Trophoblast cell (in vitro differentiated cells and primary cell): Measurements from ENCODE around the gene FAS.

ENCODE experiments used
- DNase-seq, 2 donors: peaks; one replicate each; pipeline ENCODE4 v3.0.0-alpha.2; 2016
- H2AFZ ChIP-seq: 2 replicates; pipeline ENCODE4 v1.6.1; 2013; ENCODE audit warnings: low read length, moderate library complexity, mild to moderate bottlenecking; ENCODE audit not compliant: insufficient read depth, poor library complexity
- H2AK5ac ChIP-seq: 2 replicates; pipeline ENCODE4 v1.6.1; 2013; ENCODE audit warnings: mild to moderate bottlenecking, low read length
- H2BK120ac ChIP-seq: 2 replicates; pipeline ENCODE4 v1.6.1; 2013; ENCODE audit warnings: low read length, mild to moderate bottlenecking, moderate library complexity; ENCODE audit not compliant: insufficient read depth, poor library complexity
- H2BK12ac ChIP-seq: 2 replicates; pipeline ENCODE4 v1.6.1; 2013; ENCODE audit warnings: mild to moderate bottlenecking, low read length, moderate library complexity
- H2BK5ac ChIP-seq: 2 replicates; pipeline ENCODE4 v1.6.1; 2013; ENCODE audit warnings: low read length, low read depth, moderate library complexity, mild to moderate bottlenecking; ENCODE audit not compliant: poor library complexity
- H3K14ac ChIP-seq: 2 replicates; pipeline ENCODE4 v1.6.1; 2013; ENCODE audit warnings: mild to moderate bottlenecking, low read length
- H3K18ac ChIP-seq: 2 replicates; pipeline ENCODE4 v1.6.1; 2013; ENCODE audit warnings: mild to moderate bottlenecking, low read length
- H3K23ac ChIP-seq: 2 replicates; pipeline ENCODE4 v1.6.1; 2013; ENCODE audit warnings: low read length
- H3K27ac ChIP-seq: 2 replicates; pipeline ENCODE4 v1.5.1; 2013; ENCODE audit warnings: low read depth, mild to moderate bottlenecking, inconsistent platforms, low read length, moderate library complexity
- H3K27me3 ChIP-seq: 2 replicates; pipeline ENCODE4 v1.6.1; 2013; ENCODE audit warnings: inconsistent platforms, mild to moderate bottlenecking, low read length, moderate library complexity; ENCODE audit not compliant: insufficient read depth
- H3K36me3 ChIP-seq, 2 experiments: 1 replicate in 1 of 2; 2 replicates in 1 of 2; pipeline ENCODE4 v1.6.1; 2013; ENCODE audit warnings: low read length in 2 of 2, mild to moderate bottlenecking in 2 of 2, moderate library complexity in 1 of 2; ENCODE audit not compliant: insufficient read depth in 2 of 2, control insufficient read depth in 1 of 2
- H3K4ac ChIP-seq: 2 replicates; pipeline ENCODE4 v1.6.1; 2013; ENCODE audit warnings: low read depth, mild to moderate bottlenecking, low read length, moderate library complexity
- H3K4me1 ChIP-seq, 2 experiments: 1 replicate in 1 of 2; 2 replicates in 1 of 2; pipeline ENCODE4 v1.6.1; 2013; ENCODE audit warnings: low read length in 2 of 2, mild to moderate bottlenecking in 2 of 2, moderate library complexity in 1 of 2; ENCODE audit not compliant: insufficient read depth in 2 of 2, control insufficient read depth in 1 of 2
- H3K4me2 ChIP-seq: 2 replicates; pipeline ENCODE4 v1.6.1; 2013; ENCODE audit warnings: inconsistent platforms, mild to moderate bottlenecking, low read length, moderate library complexity
- H3K4me3 ChIP-seq: 2 replicates; pipeline ENCODE4 v1.5.1; 2013; ENCODE audit warnings: mild to moderate bottlenecking, low read depth, low read length, inconsistent platforms
- H3K79me1 ChIP-seq: one replicate; pipeline ENCODE4 v1.6.1; 2013; ENCODE audit warnings: low read length
- H3K79me2 ChIP-seq: 2 replicates; pipeline ENCODE4 v1.6.1; 2013; ENCODE audit warnings: low read length, mild to moderate bottlenecking; ENCODE audit not compliant: control insufficient read depth, insufficient read depth, poor library complexity
- H3K9ac ChIP-seq: 2 replicates; pipeline ENCODE4 v1.6.1; 2013; ENCODE audit warnings: mild to moderate bottlenecking, low read length
- H3K9me3 ChIP-seq: 2 replicates; pipeline ENCODE4 v1.6.1; 2013; ENCODE audit warnings: low read depth, mild to moderate bottlenecking, control low read depth, inconsistent platforms, low read length; ENCODE audit not compliant: insufficient read depth
- H4K12ac ChIP-seq: 2 replicates; pipeline ENCODE4 v1.6.1; 2013; ENCODE audit warnings: low read depth, mild to moderate bottlenecking, low read length, moderate library complexity
- H4K8ac ChIP-seq: 2 replicates; pipeline ENCODE4 v1.6.1; 2013; ENCODE audit warnings: low read depth, mild to moderate bottlenecking, low read length, moderate library complexity
- H4K91ac ChIP-seq: one replicate; pipeline ENCODE4 v1.6.1; 2013; ENCODE audit warnings: low read depth, mild to moderate bottlenecking, low read length, moderate library complexity
- WGBS: extraction: QIAGEN DNeasy Blood & Tissue Kit; methylation state at CpG from one replicate; pipeline ENCODE4 v1.1.7; 2013; ENCODE audit warnings: missing lambda C conversion rate; ENCODE audit not compliant: insufficient read length, insufficient coverage; ENCODE audit errors: extremely low coverage; 5-methylcytosine and 5-hydroxymethylcytosine counted together

The FAS gene

GRCh38 chr10:88946200-88946599 is 44.4 kb upstream of the FAS start:
- peak; percentile 29 to 61 for DNase-seq
- H3K79me2 ChIP-seq: no peaks in the 10 kb centered on the region
- H4K8ac ChIP-seq: no peak overlapping the region
- H4K12ac ChIP-seq: no peak overlapping the region
- no peaks in the 10 kb centered on the region for H3K9me3 ChIP-seq
- no peak overlapping the region for H2BK120ac ChIP-seq
- no peak overlapping the region for H3K9ac ChIP-seq
- H3K36me3 ChIP-seq: peaks cover 3 to 7% of the 10 kb centered on the region in 2 experiments
- H3K27me3 ChIP-seq: no peaks in the 10 kb centered on the region
- H2BK5ac ChIP-seq: no peak overlapping the region
- no peaks in the 10 kb centered on the region for H3K79me1 ChIP-seq
- no peak overlapping the region for H3K4ac ChIP-seq
- no peak overlapping the region for H3K23ac ChIP-seq
- peaks cover 0 to 2% of the 10 kb centered on the region in 2 experiments for H3K4me1 ChIP-seq
- no peak overlapping the region for H2AFZ ChIP-seq
- H3K18ac ChIP-seq: no peak overlapping the region
- H3K27ac ChIP-seq: no peak overlapping the region
- no CpG with 5 or more reads among the region's 1 CpG for WGBS
- no peak overlapping the region for H4K91ac ChIP-seq
- H3K4me2 ChIP-seq: no peak overlapping the region
- no peak overlapping the region for H3K4me3 ChIP-seq
- H2BK12ac ChIP-seq: no peak overlapping the region
- no peak overlapping the region for H2AK5ac ChIP-seq
- no peak overlapping the region for H3K14ac ChIP-seq

GRCh38 chr10:88946965-88947590 is 43.5 kb upstream of the FAS start:
- no CpG with 5 or more reads among the region's 6 CpGs for WGBS
- H3K4ac ChIP-seq: no peak overlapping the region
- H2BK120ac ChIP-seq: no peak overlapping the region
- H3K27me3 ChIP-seq: no peaks in the 10 kb centered on the region
- no peak overlapping the region for H2AK5ac ChIP-seq
- H2AFZ ChIP-seq: no peak overlapping the region
- peaks cover 3 to 7% of the 10 kb centered on the region in 2 experiments for H3K36me3 ChIP-seq
- H4K8ac ChIP-seq: no peak overlapping the region
- H3K23ac ChIP-seq: no peak overlapping the region
- H3K9ac ChIP-seq: no peak overlapping the region
- H3K79me1 ChIP-seq: no peaks in the 10 kb centered on the region
- H3K14ac ChIP-seq: no peak overlapping the region
- H3K79me2 ChIP-seq: no peaks in the 10 kb centered on the region
- no peak overlapping the region for H2BK12ac ChIP-seq
- H4K91ac ChIP-seq: no peak overlapping the region
- H4K12ac ChIP-seq: no peak overlapping the region
- no peak overlapping the region for H3K4me2 ChIP-seq
- H3K9me3 ChIP-seq: no peaks in the 10 kb centered on the region
- no peak overlapping the region for H3K27ac ChIP-seq
- peaks cover 2 to 4% of the 10 kb centered on the region in 2 experiments for H3K4me1 ChIP-seq
- no peak overlapping the region for H3K4me3 ChIP-seq
- DNase-seq: no peak
- H2BK5ac ChIP-seq: no peak overlapping the region
- no peak overlapping the region for H3K18ac ChIP-seq

- Histone ChIP-seq H3K9me3 (no peaks in the 10 kb centered on the region), H3K4me2 (no peak overlapping the region), H3K23ac (no peak overlapping the region), H2AK5ac (no peak overlapping the region), H3K79me1 (no peaks in the 10 kb centered on the region), H3K4me1 (peaks cover 2 to 4% of the 10 kb centered on the region in 2 experiments), H3K18ac (no peak overlapping the region), H3K9ac (no peak overlapping the region), H4K12ac (no peak overlapping the region), H3K27ac (no peak overlapping the region), H3K27me3 (no peaks in the 10 kb centered on the region), H2BK5ac (no peak overlapping the region), H4K91ac (no peak overlapping the region), H2BK12ac (no peak overlapping the region), H3K4ac (no peak overlapping the region), H3K79me2 (no peaks in the 10 kb centered on the region), H3K14ac (no peak overlapping the region), H3K4me3 (no peak overlapping the region), H4K8ac (no peak overlapping the region), H3K36me3 (no peaks in the 10 kb centered on the region), H2BK120ac (no peak overlapping the region), H2AFZ (no peak overlapping the region)
- DNase-seq: no peak
- no CpG with 5 or more reads among the region's 2 CpGs for WGBS
Measured at GRCh38 chr10:88949051-88949450, 41.5 kb upstream of the FAS start.

- no peak overlapping the region for H4K12ac ChIP-seq
Measured at GRCh38 chr10:88949912-88950837, 40.4 kb upstream of the FAS start.

More at GRCh38 chr10:88949912-88950837, 40.4 kb upstream of the FAS start:
- Histone ChIP-seq H3K23ac (no peak overlapping the region), H3K14ac (no peak overlapping the region), H3K9me3 (no peaks in the 10 kb centered on the region), H2AK5ac (no peak overlapping the region), H3K4me1 (peaks cover 2 to 4% of the 10 kb centered on the region in 2 experiments), H3K27me3 (no peaks in the 10 kb centered on the region), H4K8ac (no peak overlapping the region), H3K4me3 (no peak overlapping the region), H2AFZ (no peak overlapping the region), H2BK12ac (no peak overlapping the region), H3K79me1 (no peaks in the 10 kb centered on the region), H3K4ac (no peak overlapping the region), H2BK5ac (no peak overlapping the region), H3K27ac (no peak overlapping the region), H3K79me2 (no peaks in the 10 kb centered on the region), H3K9ac (no peak overlapping the region), H3K4me2 (no peak overlapping the region), H2BK120ac (no peak overlapping the region), H4K91ac (no peak overlapping the region), H3K36me3 (no peaks in the 10 kb centered on the region), H3K18ac (no peak overlapping the region)
- no peak for DNase-seq
- no CpG with 5 or more reads among the region's 3 CpGs for WGBS
